ENCODE measurements around the gene DENND1A.

DENND1A gene

GRCh38 chr9:123523001-123523400 is 406.9 kb downstream of the DENND1A start:
- no peak for DNase-seq

GRCh38 chr9:123522251-123522650 is 407.7 kb downstream of the DENND1A start:
- no peak for DNase-seq

DNA sequence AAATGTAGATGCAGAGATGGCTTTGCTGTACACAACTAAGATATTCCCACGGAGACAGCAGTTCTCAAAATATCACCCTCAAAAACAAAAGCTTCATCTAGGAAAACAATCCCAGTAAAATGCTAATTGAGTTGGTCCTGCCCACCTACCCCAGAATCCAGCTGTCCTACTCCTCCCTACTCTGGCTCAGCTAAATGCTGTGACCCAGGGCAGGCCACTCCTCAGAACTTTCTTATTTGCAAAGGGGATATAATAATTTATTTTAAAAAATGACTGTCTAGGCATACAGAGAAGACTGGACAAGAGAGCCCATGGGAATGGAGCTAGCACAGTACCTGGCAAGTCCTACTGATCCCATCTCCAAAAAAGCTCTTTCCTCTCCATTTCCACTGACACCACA is 411.6 kb downstream of the DENND1A start:
- no peak for DNase-seq

DNA sequence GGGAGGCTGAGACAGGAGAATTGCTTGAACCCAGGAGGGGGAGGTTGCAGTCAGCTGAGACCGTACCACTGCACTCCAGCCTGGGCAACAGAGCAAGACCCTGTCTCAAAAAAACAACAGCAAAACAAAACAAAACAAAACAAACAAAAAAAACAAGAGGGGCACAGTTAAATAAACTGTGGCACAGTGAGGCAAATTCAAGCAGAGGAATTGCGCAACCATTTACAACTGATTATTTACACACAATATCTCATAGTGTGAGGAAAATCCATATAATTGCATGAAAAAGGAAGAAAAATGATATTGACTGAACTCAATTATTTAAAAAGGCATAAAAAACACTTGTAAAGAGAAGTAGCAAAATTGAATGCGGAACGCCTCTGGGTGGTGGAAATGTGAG is 412.4 kb downstream of the DENND1A start:
- DNase-seq = peak in 1 of 2 donors; percentile 26

GRCh38 chr9:123514766-123515165 is 415.2 kb downstream of the DENND1A start:
- no peak for DNase-seq

- no peak for DNase-seq
Measured at GRCh38 chr9:123513554-123513953, 416.4 kb downstream of the DENND1A start.

DNA sequence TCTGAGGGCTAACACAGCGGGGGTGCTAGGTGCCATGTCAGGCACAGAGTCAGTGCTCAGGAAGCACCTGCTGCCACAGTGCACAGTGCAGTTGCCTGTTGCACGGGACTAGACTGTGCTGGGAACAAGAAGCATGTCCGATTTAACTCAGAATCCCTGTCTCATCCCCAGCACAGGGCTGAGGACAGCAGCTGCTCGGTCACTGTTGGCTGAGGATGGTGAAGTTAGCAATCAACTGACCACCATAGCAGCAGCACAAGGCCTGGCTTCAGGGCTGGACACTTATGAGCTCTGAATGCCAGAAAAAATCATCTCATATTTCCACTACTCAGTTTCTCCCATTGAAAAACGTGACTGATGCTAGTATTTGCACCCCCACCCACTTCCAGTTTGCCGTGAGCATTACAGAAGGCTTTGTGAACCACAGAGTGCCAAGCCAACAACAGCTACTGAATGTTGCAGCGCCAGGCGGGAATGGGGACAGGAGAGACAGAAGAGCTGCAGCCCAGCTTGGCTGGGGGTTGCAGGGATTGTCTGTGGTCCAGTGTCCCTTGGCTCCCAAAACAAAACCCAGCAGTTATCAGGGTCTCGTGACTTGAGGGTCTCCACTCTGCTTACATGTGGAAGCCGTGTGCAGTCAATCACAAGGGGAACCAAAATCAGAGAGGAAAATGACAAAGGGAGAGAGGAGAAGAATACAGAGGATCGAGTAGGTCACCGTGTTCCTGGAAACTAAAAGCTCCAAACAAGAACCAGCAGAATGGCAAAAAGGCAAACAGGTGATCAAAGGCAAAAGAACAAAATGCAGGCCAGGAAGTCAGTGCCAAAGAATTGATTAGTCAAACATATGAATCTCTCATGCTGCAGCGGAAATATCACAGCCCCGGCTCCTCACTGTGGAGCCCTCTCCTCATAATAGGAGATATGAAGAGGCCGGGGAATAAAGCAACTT is 418.3 kb downstream of the DENND1A start:
- no peak for DNase-seq

- no peak for DNase-seq
Measured at GRCh38 chr9:123509646-123510045, 420.3 kb downstream of the DENND1A start.

DNA sequence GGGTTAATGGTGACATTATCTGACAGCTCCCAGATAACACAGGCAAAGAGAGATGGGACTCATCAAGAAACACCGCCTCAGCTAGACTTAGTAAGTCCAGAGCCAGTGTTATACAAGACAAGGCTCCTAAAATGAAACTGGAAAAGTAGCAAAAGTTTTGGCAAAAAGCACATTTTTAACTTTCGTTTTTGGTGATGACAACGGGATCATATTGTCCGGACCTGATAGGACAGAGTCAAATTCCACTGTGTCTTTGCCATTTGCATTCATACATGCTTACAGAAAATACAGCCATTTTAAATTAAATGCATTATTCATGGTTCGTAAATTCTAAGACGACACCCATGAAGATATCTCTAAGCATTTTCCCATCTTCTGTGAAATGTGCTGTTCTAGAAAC is 421.9 kb downstream of the DENND1A start:
- no peak for DNase-seq

DNA sequence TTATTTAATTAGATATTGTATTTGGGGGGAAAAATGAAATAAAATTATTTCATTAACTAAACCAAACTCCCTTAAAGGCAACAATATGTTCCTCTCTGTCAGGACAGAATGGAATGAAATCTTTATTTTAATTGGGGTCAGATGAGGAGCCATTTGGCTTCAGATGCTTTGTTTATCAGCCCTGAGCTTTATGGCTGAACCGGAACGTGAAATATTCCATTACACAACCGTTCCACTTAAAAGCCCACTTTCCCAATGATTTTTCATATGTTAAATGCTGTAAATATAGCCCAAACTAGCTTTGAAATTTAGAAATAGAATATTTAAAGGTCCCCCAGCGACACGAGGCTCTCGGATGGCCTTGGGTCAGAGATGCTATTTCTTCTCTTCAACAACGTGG is 424.4 kb downstream of the DENND1A start:
- DNase-seq = no peak

DNA sequence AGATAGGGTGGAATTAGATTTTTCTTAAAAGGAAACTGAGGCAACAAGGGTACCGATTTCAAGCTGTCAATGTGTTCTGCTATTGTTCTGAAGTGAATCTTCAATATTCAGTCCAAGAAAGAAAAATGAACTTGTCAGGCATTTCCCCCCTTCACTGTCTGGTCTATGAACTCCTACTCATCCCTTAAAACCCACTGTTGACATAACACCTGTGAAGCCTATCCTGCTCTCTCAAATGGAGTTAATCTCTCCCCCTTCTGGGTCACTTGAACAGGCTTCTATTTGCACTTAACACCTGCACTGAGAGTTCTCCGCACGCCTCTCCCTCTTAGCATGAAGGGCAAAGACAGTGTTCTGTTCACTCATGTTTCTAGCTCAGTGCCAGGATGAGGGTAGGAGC is 429.6 kb downstream of the DENND1A start:
- DNase-seq = no peak

DNA sequence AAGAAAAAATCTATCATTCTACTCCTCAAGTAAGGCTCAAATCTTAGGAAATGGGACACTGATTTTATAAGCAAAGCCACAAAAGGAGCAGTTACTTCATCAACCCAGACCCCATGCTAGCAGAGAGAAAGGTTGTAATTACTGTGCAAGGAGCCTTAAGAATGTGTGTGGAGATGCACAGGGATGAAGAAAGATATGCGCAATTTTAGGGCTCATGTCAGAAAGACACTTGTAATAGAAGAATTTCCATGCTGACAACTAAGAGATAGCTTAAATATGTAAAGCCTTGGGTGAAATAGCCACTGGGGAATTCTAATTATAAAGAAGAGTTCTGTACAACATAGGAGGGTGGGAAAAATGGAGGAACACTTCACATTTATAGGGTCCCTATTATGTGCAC is 432.1 kb downstream of the DENND1A start:
- no peak for DNase-seq

DNA sequence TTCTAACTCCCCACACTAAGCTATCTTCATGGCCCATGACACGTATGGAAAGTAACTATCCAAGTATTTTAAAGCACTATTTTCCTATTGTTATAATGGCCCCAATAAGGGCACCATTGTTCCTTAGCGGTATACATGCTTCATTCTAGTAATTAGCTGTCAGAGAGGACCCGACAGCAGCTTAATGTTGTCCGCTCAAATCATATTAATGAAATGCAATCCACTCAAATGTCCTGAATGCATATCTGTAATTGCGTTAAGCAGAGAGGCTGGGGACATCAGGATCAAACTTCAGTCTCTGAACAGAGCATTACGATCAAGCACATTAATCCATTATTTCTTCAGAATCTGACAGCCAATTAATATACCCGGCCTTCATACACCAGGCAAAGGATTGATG is 434.2 kb downstream of the DENND1A start:
- no peak for DNase-seq

DNA sequence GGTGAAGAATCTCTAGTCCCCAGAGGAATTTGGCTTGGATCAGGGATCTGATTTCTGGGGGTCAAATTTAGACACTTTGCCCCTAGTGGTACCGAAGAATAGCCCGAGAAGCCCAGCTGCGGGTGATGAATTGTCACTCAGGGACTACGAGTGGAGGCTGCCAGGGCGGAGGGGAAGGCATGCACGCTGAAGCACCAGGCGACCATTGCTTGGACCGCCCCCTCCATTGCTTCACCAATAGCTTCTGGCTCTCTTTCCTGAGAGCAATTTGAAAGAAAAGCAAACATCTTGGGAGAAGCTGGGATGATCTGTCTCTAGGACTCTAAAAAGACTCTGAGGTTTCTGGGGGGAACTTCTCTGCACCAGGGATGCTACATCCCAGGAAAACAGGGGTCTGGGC is 436.3 kb downstream of the DENND1A start:
- no peak for DNase-seq

GRCh38 chr9:123490688-123491087 is 439.2 kb downstream of the DENND1A start:
- no peak for DNase-seq

DNA sequence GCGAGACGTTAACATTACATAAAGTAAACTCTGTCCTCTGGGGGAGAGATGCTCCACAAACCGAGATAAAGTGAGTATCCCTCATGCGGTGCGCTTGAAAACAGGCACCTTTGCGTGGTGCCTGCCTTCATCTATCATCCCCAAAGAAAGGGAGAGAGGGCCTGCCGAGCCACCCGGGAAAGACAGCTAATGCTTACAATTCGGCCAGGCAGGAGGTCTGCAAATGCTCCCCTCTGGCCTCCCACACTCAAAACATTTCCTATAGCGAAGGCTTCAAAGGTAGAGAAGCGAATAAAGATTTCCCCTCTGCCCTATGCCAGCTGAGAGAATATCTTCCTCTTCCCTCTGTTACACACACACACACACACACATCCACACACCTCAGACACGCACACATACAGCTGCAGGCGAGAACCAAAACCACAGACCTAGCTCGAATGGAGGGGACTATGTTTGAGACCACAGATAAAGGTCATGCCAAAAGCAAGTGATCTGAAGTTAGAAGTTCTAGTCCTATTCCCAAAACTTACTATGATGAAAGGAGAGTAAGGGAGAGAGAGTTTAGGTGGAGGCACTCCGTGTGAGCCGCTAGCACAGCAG is 441.1 kb downstream of the DENND1A start:
- no peak for DNase-seq

- no peak for DNase-seq
Measured at GRCh38 chr9:123487944-123488548, 441.9 kb downstream of the DENND1A start.

DNA sequence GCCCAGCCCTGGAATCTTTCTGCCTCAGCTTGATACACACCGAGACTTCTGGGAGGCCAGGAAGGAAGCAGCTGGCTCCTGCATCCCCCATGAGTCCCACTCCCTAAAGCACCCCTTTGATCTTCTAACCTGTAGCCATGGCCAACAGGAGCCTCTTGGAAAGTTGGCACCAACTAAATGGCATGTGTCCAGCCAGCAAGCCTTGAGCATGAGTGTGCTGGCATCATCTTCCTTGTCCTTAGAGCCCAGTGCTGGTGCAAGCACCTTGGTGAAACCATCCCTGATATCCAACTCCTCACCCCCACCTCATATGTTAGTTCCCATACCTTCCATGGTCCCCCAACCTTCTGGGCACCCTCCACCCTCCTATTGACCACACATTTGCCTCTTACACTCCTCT is 443.5 kb downstream of the DENND1A start:
- no peak for DNase-seq

DNA sequence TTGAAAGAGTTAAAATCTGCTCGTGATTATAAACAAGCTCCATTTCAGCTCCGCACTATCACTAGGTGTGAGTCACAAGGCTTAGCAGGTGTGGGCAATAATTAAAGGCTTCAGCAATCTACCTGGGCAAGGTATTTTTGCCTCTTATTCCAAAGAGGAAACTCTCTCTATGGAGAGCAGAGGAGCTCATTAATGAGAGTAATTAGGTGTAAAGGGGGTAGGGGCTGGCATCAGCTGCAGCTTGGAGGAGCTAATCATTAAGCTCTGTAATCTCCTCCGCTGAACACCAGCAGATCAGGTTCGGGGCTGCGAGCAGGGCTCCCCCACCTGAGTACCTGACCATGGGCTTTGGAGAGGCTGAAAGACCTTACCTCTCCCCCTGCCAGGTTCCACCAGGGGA is 444.7 kb downstream of the DENND1A start:
- no peak for DNase-seq

DNA sequence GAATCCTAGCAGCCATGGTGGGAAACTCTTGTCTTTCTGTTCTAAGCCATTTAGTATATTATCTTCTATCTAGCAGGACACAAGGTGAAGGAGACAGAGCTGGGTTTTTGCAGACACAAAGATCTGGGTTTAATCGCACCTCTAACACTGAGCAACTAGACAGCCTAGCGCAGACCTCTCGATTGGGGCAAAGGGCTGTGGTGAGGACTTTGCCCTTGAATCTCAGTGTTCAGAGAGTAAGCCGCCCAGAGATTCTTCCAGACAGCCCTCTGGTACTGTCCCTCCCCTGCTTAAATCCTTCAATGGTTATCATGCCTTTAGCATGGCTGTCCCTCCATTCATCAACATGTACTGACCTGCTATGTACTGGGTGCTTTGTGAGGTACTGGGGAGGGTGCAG is 445.8 kb downstream of the DENND1A start:
- DNase-seq = no peak

DNA sequence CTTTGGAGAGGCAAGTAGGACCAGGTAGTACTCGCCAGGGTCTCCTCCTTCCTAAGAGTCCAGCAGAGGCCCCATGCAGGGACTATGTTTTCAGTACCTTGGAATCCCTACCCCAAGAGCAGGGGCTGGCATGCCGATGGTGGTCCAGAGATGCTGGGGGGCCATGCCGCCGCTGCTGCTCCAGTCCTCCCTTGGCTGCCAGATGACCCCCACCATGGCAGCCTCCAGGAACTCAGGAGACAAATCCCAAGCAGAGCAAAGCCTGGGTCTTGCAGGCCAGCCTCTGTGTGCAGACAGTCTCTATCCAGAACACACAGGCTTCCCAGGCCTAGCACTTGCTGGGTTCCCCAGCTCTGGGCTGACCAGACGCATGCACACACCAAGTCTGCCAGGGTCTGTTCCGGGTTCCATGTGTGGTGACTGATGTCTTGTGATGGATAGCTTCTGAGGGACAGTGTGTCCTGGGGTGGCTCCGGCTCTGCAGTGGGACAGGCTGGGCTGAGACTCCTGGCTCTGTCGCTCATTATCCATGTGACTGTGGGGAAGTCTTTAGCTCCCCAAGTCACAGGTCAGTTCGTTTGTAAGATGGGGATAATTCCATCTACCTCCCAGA is 446.6 kb downstream of the DENND1A start:
- no peak for DNase-seq

DNA sequence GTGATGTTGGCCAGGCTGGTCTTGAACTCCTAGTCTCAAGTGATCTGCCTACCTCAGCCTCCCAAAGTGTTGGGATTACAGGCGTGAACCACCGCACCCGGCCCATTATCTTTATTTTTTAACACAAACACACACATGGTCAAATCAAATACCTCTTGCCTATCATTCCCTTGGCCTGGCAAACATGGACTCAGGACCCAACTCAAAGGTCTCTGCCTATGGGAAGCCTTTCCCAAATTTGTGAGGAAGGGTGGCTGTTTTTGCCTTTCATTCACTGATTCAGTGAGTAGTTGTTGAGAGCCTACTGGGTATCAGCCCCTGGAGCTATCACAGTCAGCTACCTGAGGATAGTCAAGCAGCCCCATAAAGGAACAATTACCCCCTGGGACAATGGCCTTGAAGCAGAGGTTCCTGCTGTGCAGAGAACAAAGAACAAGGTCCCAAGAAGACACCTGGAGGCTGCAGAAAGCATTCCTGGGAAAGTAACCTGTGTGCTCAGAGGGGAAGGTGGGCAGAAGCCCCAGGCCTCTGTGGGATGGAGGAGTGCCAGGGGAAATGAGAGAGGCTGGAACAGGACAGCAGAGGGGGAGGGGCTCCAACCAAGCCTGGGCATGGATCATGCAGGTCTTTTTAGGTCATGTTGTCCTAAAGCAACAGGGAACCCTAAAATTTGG is 447.5 kb downstream of the DENND1A start:
- no peak for DNase-seq
